Sigmoid colon (tissue), 3 donors: ENCODE measurements around the gene C12orf57.

Experiments
- CTCF ChIP-seq, 4 experiments: fragments of 450-650 bp in 3 of 4; fragments of 200-600 bp in 1 of 4; IDR thresholded peaks; one replicate each; pipeline ENCODE4 v1.5.1; 2016 to 2019; ENCODE audit warnings: antibody characterized with exemption in 4 of 4, mild to moderate bottlenecking in 3 of 4, moderate library complexity in 2 of 4
- POLR2A ChIP-seq, 2 donors: fragments of 450-650 bp; IDR thresholded peaks; one replicate each; pipeline ENCODE4 v1.6.1; 2016; ENCODE audit warnings: antibody characterized with exemption in 2 of 2, mild to moderate bottlenecking in 2 of 2, moderate library complexity in 2 of 2

- TF ChIP-seq CTCF (IDR thresholded peaks at IDR 0.05) (no peak), POLR2A (IDR thresholded peaks at IDR 0.05) (no peak)
Observed at GRCh38 chr12:6934110-6934509, 9.7 kb upstream of the C12orf57 start.
